ENCODE data around the gene CTNNA2. TPM values are rescaled to one million over a fixed set of nuclear protein-coding genes. Genes with fewer than 3 reads are reported as not detected.

The CTNNA2 gene
- total and polyA plus RNA-seq, 2 of the 8 experiments (the other 6 are each of a cell fraction or from before 2014, with no cell fraction given): 3.9 to 9.0 TPM

DNA sequence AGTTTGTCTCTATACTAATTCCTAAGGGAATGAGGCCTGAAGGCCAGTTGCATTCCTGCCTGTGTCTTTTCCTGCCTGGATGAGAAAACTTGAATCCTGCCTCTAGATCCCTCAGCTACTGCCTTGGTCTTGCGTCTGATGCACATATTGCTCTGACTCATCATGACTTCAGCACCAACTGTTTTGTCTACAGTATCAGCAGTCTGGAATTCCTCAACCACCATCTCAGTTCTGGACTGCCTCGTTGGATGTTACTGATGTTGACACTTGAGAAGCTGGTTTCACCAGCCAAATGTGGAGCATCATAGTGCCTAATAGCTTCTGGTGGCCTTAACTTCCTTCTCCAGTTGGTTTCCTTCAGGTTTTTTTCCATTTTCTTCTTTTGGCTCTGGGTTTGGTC lies 211.0 kb downstream of the CTNNA2 start (continued):
- TF ChIP-seq ATF2 (IDR thresholded peaks at IDR 0.05; ENCODE audit: low read length): no peak
- no peak for TF ChIP-seq RXRA (IDR thresholded peaks at IDR 0.05; ENCODE audit: insufficient read depth, low read depth, low read length)
- TF ChIP-seq BCL11A (IDR thresholded peaks at IDR 0.05; ENCODE audit: low read depth in 2 of 2, low read length in 2 of 2): no peak

Data from H1 (cell line).